Urinary bladder (tissue), 4 donors: ENCODE measurements around the gene SELPLG. TPM values are rescaled to one million over a fixed set of nuclear protein-coding genes. Genes with fewer than 3 reads are reported as not detected.
"Not testable (repeated sequence)": the region's sequence is repeated elsewhere in the genome, so short reads cannot be mapped to it uniquely, and the experiment has no call there.

Experiments
- DNase-seq: peaks from one replicate; pipeline ENCODE4 v3.0.0-alpha.2; 2015; ENCODE audit errors: extremely low spot score
- H3K27ac ChIP-seq: one replicate; pipeline ENCODE4 v1.5.1; 2013; ENCODE audit warnings: low read depth, mild to moderate bottlenecking, moderate library complexity
- H3K36me3 ChIP-seq: one replicate; pipeline ENCODE4 v1.6.1; 2013; ENCODE audit warnings: mild to moderate bottlenecking, moderate library complexity; ENCODE audit not compliant: insufficient read depth
- H3K4me1 ChIP-seq: one replicate; pipeline ENCODE4 v1.6.1; 2013; ENCODE audit warnings: mild to moderate bottlenecking, moderate library complexity; ENCODE audit not compliant: insufficient read depth
- H3K4me3 ChIP-seq: one replicate; pipeline ENCODE4 v1.5.1; 2013; ENCODE audit warnings: low read depth, low read length
- WGBS: extraction: QIAGEN DNeasy Blood & Tissue Kit; methylation state at CpG from one replicate; pipeline ENCODE4 v1.1.7; 2013; 5-methylcytosine and 5-hydroxymethylcytosine counted together
- polyA plus RNA-seq: library from polyadenylated mRNA; stranded (reverse); fragments of 200-250 nt; gene quantifications from one replicate; pipeline ENCODE4 v1.2.3, GENCODE V29; 2013
- total RNA-seq: library from RNA; depleted of rRNA; stranded (reverse); fragments of >200 nt; gene quantifications from one replicate; pipeline ENCODE4 v1.2.3, GENCODE V29; 2014
- donor health status: healthy with polysubstance abuse.
- donor health status: healthy.

SELPLG gene
- total and polyA plus RNA-seq, 2 donors, result 3.6 to 9.4 TPM

- H3K4me3 ChIP-seq, result no peak overlapping the region
- H3K36me3 ChIP-seq, result no peaks in the 10 kb centered on the region
- DNase-seq, result no peak
- H3K27ac ChIP-seq, result no peak overlapping the region
- H3K4me1 ChIP-seq, result no peaks in the 10 kb centered on the region
- WGBS, result 88% methylated on average over 8 of the region's 8 CpGs
Measured at GRCh38 chr12:108627134-108627920, 6.4 kb downstream of the SELPLG start.

GRCh38 chr12:108625228-108625627 is 8.5 kb downstream of the SELPLG start:
- no peak overlapping the region for H3K4me3 ChIP-seq
- no peak overlapping the region for H3K27ac ChIP-seq
- WGBS, result 73% methylated on average over 3 of the region's 3 CpGs
- no peaks in the 10 kb centered on the region for H3K36me3 ChIP-seq
- no peak for DNase-seq
- H3K4me1 ChIP-seq, result no peaks in the 10 kb centered on the region

GRCh38 chr12:108623577-108623976 is 10.1 kb downstream of the SELPLG start:
- Histone ChIP-seq H3K36me3 (no peaks in the 10 kb centered on the region), H3K4me1 (no peaks in the 10 kb centered on the region), H3K27ac (no peak overlapping the region), H3K4me3 (no peak overlapping the region)
- 96% methylated on average over 8 of the region's 8 CpGs for WGBS
- no peak for DNase-seq

- Histone ChIP-seq H3K4me1 (no peaks in the 10 kb centered on the region), H3K27ac (no peak overlapping the region), H3K36me3 (no peaks in the 10 kb centered on the region), H3K4me3 (no peak overlapping the region)
- 81% methylated on average over 14 of the region's 14 CpGs for WGBS
- no peak for DNase-seq
Measured at GRCh38 chr12:108622921-108623514, 10.7 kb downstream of the SELPLG start.

- Histone ChIP-seq H3K36me3 (no peaks in the 10 kb centered on the region), H3K27ac (no peak overlapping the region), H3K4me1 (no peaks in the 10 kb centered on the region), H3K4me3 (no peak overlapping the region)
- WGBS, result 59% methylated on average over 4 of the region's 4 CpGs
- no peak for DNase-seq
Measured at GRCh38 chr12:108622421-108622820, 11.3 kb downstream of the SELPLG start.

GRCh38 chr12:108621161-108621560 is 12.5 kb downstream of the SELPLG start:
- H3K4me1 ChIP-seq, result no peaks in the 10 kb centered on the region
- 63% methylated on average over 3 of the region's 3 CpGs for WGBS

GRCh38 chr12:108620236-108620879 is 13.3 kb downstream of the SELPLG start:
- no peak for DNase-seq
- Histone ChIP-seq H3K4me1 (no peaks in the 10 kb centered on the region), H3K4me3 (no peak overlapping the region), H3K36me3 (no peaks in the 10 kb centered on the region), H3K27ac (no peak overlapping the region)
- 92% methylated on average over 10 of the region's 10 CpGs for WGBS

More at GRCh38 chr12:108621161-108621560, 12.5 kb downstream of the SELPLG start:
- H3K4me3 ChIP-seq, result no peak overlapping the region
- H3K36me3 ChIP-seq, result no peaks in the 10 kb centered on the region
- H3K27ac ChIP-seq, result no peak overlapping the region
- DNase-seq, result no peak

- Histone ChIP-seq H3K27ac (no peak overlapping the region), H3K4me1 (no peaks in the 10 kb centered on the region), H3K36me3 (no peaks in the 10 kb centered on the region), H3K4me3 (no peak overlapping the region)
- WGBS, result 70% methylated on average over 14 of the region's 14 CpGs
- no peak for DNase-seq
Measured at GRCh38 chr12:108619369-108620160, 14.1 kb downstream of the SELPLG start.

GRCh38 chr12:108618953-108619274 is 14.8 kb downstream of the SELPLG start:
- not testable (repeated sequence) for H3K4me3 ChIP-seq, H3K36me3 ChIP-seq, DNase-seq, H3K4me1 ChIP-seq, H3K27ac ChIP-seq
- 90% methylated on average over 4 of the region's 4 CpGs for WGBS

- Histone ChIP-seq H3K4me1 (no peaks in the 10 kb centered on the region), H3K4me3 (no peak overlapping the region), H3K27ac (no peak overlapping the region), H3K36me3 (no peaks in the 10 kb centered on the region)
- 12% methylated on average over 16 of the region's 16 CpGs for WGBS
- no peak for DNase-seq
Measured at GRCh38 chr12:108618079-108618952, 15.4 kb downstream of the SELPLG start.

- Histone ChIP-seq H3K36me3 (no peaks in the 10 kb centered on the region), H3K4me3 (no peak overlapping the region), H3K27ac (no peak overlapping the region), H3K4me1 (no peaks in the 10 kb centered on the region)
- no peak for DNase-seq
- 79% methylated on average over 14 of the region's 14 CpGs for WGBS
Measured at GRCh38 chr12:108616941-108617858, 16.5 kb downstream of the SELPLG start.

- Histone ChIP-seq H3K4me3 (no peak overlapping the region), H3K4me1 (no peaks in the 10 kb centered on the region), H3K36me3 (no peaks in the 10 kb centered on the region), H3K27ac (no peak overlapping the region)
- WGBS, result 99% methylated on average over 2 of the region's 2 CpGs
- no peak for DNase-seq
Measured at GRCh38 chr12:108616359-108616758, 17.3 kb downstream of the SELPLG start.
